Measurements from ENCODE around the gene ANKS1A. TPM values are rescaled to one million over a fixed set of nuclear protein-coding genes. Genes with fewer than 3 reads are reported as not detected.

ANKS1A gene
- total and polyA plus RNA-seq, 2 experiments from 2014 or later: 17.5 to 25.4 TPM

GRCh38 chr6:35059596-35060345 is 170.7 kb downstream of the ANKS1A start:
- Histone ChIP-seq H3K27me3 (no peaks in the 10 kb centered on the region), H3K9me3 (ENCODE audit: low read depth) (no peaks in the 10 kb centered on the region), H3K36me3 (replicated peaks; ENCODE audit: insufficient read depth, low read depth) (no peaks in the 10 kb centered on the region), H3K4me3 (no peak overlapping the region), H2AFZ (no peak overlapping the region), H3K4me2 (no peak overlapping the region), H3K4me1 (ENCODE audit: insufficient read depth) (no peaks in the 10 kb centered on the region), H3K79me2 (no peaks in the 10 kb centered on the region), H4K20me1 (ENCODE audit: insufficient read depth, poor library complexity, severe bottlenecking) (no peaks in the 10 kb centered on the region), H3K9me2 (replicated peaks; ENCODE audit: insufficient read depth) (no peaks in the 10 kb centered on the region), H3K27ac (no peak overlapping the region)
- 91% methylated on average over 21 of the region's 21 CpGs for WGBS (ENCODE audit: low lambda C conversion rate, missing lambda C conversion rate)
- TF ChIP-seq CTCF (IDR thresholded peaks at IDR 0.05; ENCODE audit: poor library complexity) (no peak), EZH2 (IDR thresholded peaks at IDR 0.05; ENCODE audit: borderline replicate concordance) (no peak), EZH2phosphoT487 (IDR thresholded peaks at IDR 0.05; ENCODE audit: low read depth, severe bottlenecking, unreplicated experiment) (no peak)
- no peak for DNase-seq (ENCODE audit: low spot score)

- Histone ChIP-seq H2AFZ (no peak overlapping the region), H3K27me3 (no peaks in the 10 kb centered on the region), H3K4me2 (no peak overlapping the region), H4K20me1 (ENCODE audit: insufficient read depth, poor library complexity, severe bottlenecking) (no peaks in the 10 kb centered on the region), H3K9me2 (replicated peaks; ENCODE audit: insufficient read depth) (no peaks in the 10 kb centered on the region), H3K27ac (no peak overlapping the region), H3K4me1 (ENCODE audit: insufficient read depth) (no peaks in the 10 kb centered on the region), H3K79me2 (no peaks in the 10 kb centered on the region), H3K4me3 (no peak overlapping the region), H3K9me3 (ENCODE audit: low read depth) (no peaks in the 10 kb centered on the region), H3K36me3 (replicated peaks; ENCODE audit: insufficient read depth, low read depth) (no peaks in the 10 kb centered on the region)
- no peak for TF ChIP-seq EZH2phosphoT487 (IDR thresholded peaks at IDR 0.05; ENCODE audit: low read depth, severe bottlenecking, unreplicated experiment)
- no peak for TF ChIP-seq EZH2 (IDR thresholded peaks at IDR 0.05; ENCODE audit: borderline replicate concordance)
- no peak for TF ChIP-seq CTCF (IDR thresholded peaks at IDR 0.05; ENCODE audit: poor library complexity)
- 92% methylated on average over 9 of the region's 9 CpGs for WGBS (ENCODE audit: low lambda C conversion rate, missing lambda C conversion rate)
- no peak for DNase-seq (ENCODE audit: low spot score)
Observed at GRCh38 chr6:35061102-35061615, 172.1 kb downstream of the ANKS1A start.

GRCh38 chr6:35061651-35062410 is 172.8 kb downstream of the ANKS1A start:
- 96% methylated on average over 16 of the region's 16 CpGs for WGBS (ENCODE audit: low lambda C conversion rate, missing lambda C conversion rate)
- Histone ChIP-seq H3K4me3 (no peak overlapping the region), H3K9me2 (replicated peaks; ENCODE audit: insufficient read depth) (no peaks in the 10 kb centered on the region), H3K4me1 (ENCODE audit: insufficient read depth) (no peaks in the 10 kb centered on the region), H3K79me2 (no peaks in the 10 kb centered on the region), H3K36me3 (replicated peaks; ENCODE audit: insufficient read depth, low read depth) (no peaks in the 10 kb centered on the region), H2AFZ (no peak overlapping the region), H4K20me1 (ENCODE audit: insufficient read depth, poor library complexity, severe bottlenecking) (no peaks in the 10 kb centered on the region), H3K4me2 (no peak overlapping the region), H3K27ac (no peak overlapping the region), H3K9me3 (ENCODE audit: low read depth) (no peaks in the 10 kb centered on the region), H3K27me3 (no peaks in the 10 kb centered on the region)
- TF ChIP-seq EZH2phosphoT487 (IDR thresholded peaks at IDR 0.05; ENCODE audit: low read depth, severe bottlenecking, unreplicated experiment): no peak
- no peak for TF ChIP-seq CTCF (IDR thresholded peaks at IDR 0.05; ENCODE audit: poor library complexity)
- no peak for TF ChIP-seq EZH2 (IDR thresholded peaks at IDR 0.05; ENCODE audit: borderline replicate concordance)
- no peak for DNase-seq (ENCODE audit: low spot score)

All from hepatocyte (in vitro differentiated cells).